GM19043 (cell line): ENCODE data around the gene KSR2.
"Not testable (repeated sequence)": the region's sequence is repeated elsewhere in the genome, so short reads cannot be mapped to it uniquely, and the experiment has no call there.

Source experiments
- ATAC-seq: cut with Tn5 transposase; IDR thresholded peaks from one replicate; pipeline ENCODE4 v1.9.1; 2021; ENCODE audit warnings: low read depth; ENCODE audit not compliant: unreplicated experiment

KSR2 gene

GRCh38 chr12:117660896-117661295 is 307.9 kb downstream of the KSR2 start:
- no peak for ATAC-seq

- no peak for ATAC-seq
Observed at GRCh38 chr12:117658226-117658625, 310.6 kb downstream of the KSR2 start.

DNA sequence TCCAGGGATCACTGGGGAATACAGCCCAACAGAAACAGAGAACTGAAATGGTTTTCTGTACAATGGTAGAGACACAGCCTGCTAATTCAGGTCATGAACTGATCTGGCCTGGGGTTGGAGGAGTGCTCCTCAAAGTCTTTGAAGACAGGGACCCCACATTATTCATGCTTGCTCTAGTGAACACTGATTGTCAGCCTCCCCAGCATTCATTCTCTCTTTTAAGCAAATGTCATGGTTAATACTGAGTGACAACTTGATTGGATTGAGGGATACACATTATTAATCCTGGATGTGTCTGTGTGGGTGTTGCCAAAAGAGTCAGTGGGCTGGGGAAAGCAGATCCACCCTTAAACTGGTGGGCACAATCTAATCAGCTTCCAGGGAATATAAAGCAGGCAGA is 319.0 kb downstream of the KSR2 start:
- no peak for ATAC-seq

DNA sequence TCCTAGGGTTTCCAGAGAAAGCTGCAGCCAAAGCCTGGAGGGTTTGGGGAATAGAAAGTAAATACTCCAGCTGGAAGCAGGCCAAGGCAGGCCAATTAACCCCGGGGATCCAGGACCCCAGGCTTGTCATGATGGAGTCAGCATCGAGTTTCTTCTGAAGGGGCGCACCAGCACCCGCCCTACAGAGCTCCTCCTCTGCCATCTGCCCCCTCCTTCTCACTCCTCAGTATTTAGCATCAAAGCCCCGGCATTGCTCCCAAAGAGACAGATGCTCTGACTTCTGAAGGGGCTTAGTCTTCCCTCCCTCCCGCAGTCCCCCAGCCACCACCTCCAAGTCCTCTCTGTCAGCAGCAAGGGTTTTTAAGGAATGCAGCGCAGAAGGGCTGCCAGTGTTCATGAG is 322.3 kb downstream of the KSR2 start:
- ATAC-seq: no peak

- no peak for ATAC-seq
Observed at GRCh38 chr12:117645473-117645872, 323.3 kb downstream of the KSR2 start.

DNA sequence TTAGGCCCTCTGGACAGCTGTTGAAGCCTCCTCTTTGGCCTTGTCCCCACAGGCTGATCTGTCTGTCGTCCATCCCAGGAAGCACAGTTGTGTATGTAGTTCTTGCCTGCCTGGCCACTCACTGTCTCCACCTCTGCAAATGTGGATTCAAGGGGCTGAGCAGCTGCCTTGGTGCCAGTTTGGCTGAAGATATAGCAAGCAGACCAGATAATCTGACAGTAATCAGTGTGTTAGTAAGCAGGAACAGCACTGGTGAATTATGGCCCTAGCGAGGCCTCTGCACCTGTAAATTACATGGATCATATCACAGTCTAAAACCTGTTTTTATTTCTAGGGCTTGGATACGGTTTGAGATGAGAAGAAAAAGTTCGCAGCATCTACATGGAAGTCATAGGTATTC is 324.8 kb downstream of the KSR2 start:
- no peak for ATAC-seq

- no peak for ATAC-seq
Observed at GRCh38 chr12:117641885-117642284, 326.9 kb downstream of the KSR2 start.

GRCh38 chr12:117640511-117640910 is 328.3 kb downstream of the KSR2 start:
- ATAC-seq: no peak

DNA sequence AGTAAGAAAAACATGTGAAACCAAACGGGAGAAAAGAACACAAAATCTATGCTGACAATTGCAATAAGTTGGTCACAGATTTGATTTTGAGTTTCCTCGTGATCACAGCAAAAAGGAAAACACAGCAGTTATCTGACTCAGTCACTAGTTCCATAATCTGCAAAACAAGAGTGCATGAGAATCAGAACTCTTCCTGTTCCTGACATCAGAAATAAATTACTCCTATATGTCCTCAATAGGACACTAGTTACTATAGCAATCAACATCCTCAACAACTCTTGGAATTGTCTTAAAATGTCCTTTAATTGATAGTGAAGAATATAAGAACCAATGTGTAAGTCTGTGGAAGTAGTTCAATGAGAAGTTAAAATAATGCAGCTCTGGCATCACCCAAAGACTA is 339.3 kb downstream of the KSR2 start:
- no peak for ATAC-seq

GRCh38 chr12:117628711-117629110 is 340.1 kb downstream of the KSR2 start:
- not testable (repeated sequence) for ATAC-seq

- no peak for ATAC-seq
Observed at GRCh38 chr12:117622741-117623140, 346.0 kb downstream of the KSR2 start.

DNA sequence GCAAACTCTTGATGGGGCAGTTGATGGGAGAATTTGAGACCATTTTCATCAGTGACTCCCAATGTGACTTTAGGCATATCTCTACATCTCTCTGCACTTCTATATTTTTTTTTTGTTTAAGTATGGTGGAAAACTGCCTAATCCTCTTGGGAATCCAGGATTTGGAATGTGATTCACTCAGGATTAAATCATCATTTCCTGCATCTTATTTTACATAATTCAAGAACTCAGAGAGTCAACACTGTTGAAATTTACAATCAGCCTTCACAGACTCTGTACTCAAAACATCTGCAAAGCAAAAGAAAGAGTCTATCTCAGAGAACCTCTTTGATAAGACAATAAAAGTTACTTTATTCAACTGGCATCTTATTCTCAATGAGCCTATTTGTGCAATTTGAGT is 346.7 kb downstream of the KSR2 start:
- ATAC-seq: no peak

DNA sequence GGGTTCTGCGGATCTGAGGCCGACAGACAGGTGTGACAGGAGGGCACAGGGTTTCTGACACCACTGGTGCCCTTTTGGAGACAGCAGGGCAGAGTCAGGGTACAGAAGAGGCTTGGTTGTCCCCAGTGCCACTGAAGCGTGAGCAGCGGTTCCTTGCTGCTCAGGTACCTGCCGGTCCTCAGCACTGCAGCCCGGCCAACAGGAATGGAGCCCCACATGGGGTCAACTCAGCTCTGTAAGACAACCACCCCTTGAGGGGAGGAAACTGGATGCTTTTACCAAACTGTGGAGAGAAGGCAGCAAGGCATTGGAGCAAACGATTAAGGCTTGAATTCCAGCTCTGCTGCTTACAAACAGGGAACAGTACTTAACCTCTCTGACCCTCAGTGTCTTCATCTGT is 361.0 kb downstream of the KSR2 start:
- ATAC-seq: no peak

DNA sequence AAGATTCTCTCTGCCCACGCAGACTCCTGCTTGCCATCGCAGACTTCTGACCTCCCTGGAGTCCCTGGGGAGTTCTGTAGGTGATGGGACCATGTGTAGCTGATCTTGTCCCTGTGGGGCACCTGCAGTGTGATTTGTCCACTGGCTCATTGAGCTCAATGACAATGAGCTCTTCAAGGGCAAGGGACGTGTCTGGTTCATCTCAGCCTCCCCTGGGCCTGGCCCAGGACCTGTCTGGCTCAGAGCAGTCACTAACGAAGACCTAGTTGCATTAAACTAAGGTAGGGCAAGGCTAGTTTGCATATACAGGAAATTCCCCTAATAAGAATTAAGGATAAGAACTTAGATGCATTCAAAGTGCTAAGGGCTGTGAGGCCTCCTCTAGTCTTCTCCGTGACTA is 361.8 kb downstream of the KSR2 start:
- no peak for ATAC-seq

GRCh38 chr12:117606024-117606423 is 362.8 kb downstream of the KSR2 start:
- no peak for ATAC-seq

DNA sequence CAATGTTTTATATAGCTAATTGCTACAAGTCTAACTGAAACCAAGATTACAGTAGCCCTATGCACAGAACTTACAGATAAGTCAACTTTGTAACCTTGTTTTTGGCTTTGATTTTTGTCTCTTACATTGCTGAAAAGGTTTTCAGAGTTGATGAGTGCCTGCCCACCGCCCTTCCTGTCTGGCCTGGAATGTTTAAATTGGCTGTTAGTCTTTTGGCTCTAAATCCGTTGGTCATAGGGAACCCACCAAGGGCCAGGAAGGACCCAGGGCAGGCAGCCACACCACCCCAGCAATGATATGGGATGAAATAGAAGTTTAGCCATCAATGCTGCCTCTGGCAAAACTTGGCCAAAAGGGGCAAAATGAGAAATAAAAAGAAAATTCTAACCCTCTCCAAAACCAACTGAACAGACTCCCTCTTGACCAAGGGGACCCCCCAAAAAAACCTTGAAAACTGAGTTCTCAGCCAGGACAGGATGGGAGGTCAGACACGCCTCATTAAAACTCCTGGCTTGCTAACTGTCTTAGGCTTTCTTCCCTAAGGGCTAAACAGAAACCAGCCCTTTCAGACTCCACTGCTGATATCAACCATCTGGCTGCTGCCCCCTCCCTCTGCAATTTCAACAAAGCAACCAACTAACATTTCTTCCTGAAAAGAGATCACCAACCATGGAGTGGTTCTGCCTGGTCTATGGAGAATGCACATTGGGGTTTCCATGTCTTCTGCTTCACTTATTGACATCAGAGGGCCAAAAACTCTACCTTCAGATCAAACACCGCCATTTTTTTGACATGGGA is 365.3 kb downstream of the KSR2 start:
- ATAC-seq: no peak

GRCh38 chr12:117599849-117600248 is 368.9 kb downstream of the KSR2 start:
- ATAC-seq: no peak

DNA sequence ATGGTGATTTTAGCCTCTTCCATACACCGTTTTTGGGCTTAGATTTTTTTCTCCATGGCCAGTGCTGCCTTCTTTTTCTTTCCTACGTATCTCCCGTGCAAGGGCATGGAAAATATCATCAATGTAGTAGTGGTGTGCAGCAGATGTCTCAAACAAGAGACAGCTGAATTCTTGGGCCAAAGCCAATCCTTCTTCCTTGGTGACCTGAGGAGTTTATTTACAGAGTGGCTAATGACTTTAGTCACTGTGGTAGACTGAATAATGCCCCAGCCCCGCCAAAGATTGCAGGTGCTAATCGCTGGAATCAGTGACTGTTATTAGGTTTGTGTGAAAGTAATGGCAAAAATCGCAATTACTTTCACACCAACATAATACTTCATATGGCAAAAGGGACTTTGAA is 371.8 kb downstream of the KSR2 start:
- no peak for ATAC-seq

DNA sequence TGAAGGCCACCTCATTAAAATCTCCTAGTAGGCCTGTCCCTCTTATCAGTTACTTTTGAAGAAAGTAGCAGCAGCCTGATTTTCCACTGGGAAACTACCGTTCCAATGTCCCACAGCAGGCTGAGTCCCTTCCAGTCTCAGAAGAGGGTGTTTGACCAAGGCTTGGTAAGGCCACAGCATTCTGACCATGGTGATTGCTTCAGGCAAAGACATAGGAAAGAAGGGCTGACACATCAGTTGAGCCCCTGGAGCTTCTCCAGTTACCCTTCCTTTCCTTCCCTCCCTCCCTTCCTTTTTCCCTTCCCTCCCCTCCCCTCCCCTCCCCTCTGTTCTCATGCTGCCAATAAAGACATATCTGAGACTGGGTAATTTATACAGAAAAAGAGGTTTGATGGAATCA is 373.0 kb downstream of the KSR2 start:
- ATAC-seq: no peak

DNA sequence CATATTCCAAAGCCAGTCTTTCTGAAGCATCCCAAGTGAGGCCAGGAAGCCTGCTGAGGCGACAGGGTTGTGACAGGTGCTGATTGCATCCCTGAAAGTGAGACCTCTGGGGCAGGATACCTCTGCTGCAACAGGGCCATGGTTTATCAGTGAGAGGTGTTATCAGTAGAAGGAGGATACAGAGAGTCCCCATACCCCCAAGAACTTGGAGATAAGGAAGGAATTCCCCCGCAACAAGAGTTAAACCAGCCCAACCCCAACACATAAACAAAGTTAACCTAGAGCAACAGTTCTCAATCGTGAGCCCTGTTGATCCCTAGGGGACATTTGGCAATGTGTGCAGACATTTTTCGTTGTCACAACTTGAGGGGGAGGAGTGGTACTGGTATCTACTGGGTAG is 374.3 kb downstream of the KSR2 start:
- ATAC-seq: no peak

- no peak for ATAC-seq
Observed at GRCh38 chr12:117593815-117594400, 374.9 kb downstream of the KSR2 start.

GRCh38 chr12:117592588-117593305 is 376.0 kb downstream of the KSR2 start:
- no peak for ATAC-seq
